OCI-LY7 (cell line): ENCODE measurements around the gene HACE1.

ENCODE experiments used
- CTCF ChIP-seq: fragments of 200-600 bp; sonication (generic); conservative IDR thresholded peaks from 2 replicates; pipeline ENCODE4 v1.5.1; 2014; ENCODE audit warnings: mild to moderate bottlenecking, antibody characterized with exemption, low read length, moderate library complexity, mixed read lengths
- EZH2phosphoT487 ChIP-seq: fragments of 200-600 bp; sonication (generic); IDR thresholded peaks from 2 replicates; pipeline ENCODE4 v1.6.1; 2018; ENCODE audit warnings: low read depth, borderline replicate concordance, mild to moderate bottlenecking, mixed run types, antibody characterized with exemption, low read length, moderate library complexity, mixed read lengths

GRCh38 chr6:104809116-104809515, 50.6 kb downstream of the HACE1 start:
- TF ChIP-seq EZH2phosphoT487 = no peak
- no peak for TF ChIP-seq CTCF
